HG03064 (cell line): ENCODE results near the gene MCFD2.

Experiments
- ATAC-seq: cut with Tn5 transposase; IDR thresholded peaks from one replicate; pipeline ENCODE4 v1.9.1; 2021; ENCODE audit warnings: low read depth; ENCODE audit not compliant: unreplicated experiment

Gene MCFD2

GRCh38 chr2:46939626-46940359 is 24.2 kb upstream of the MCFD2 start:
- ATAC-seq, result no peak

- ATAC-seq, result no peak
Measured at GRCh38 chr2:46937471-46937901, 21.9 kb upstream of the MCFD2 start.

GRCh38 chr2:46936566-46936965 is 21.0 kb upstream of the MCFD2 start:
- no peak for ATAC-seq

GRCh38 chr2:46935071-46935470 is 19.5 kb upstream of the MCFD2 start:
- ATAC-seq, result no peak

- ATAC-seq, result no peak
Measured at GRCh38 chr2:46929612-46930011, 14.0 kb upstream of the MCFD2 start.

- ATAC-seq, result no peak
Measured at GRCh38 chr2:46926863-46927262, 11.3 kb upstream of the MCFD2 start.

GRCh38 chr2:46925474-46926351 is 10.1 kb upstream of the MCFD2 start:
- no peak for ATAC-seq

GRCh38 chr2:46924608-46925007 is 9.0 kb upstream of the MCFD2 start:
- ATAC-seq, result no peak

- ATAC-seq, result no peak
Measured at GRCh38 chr2:46924038-46924437, 8.4 kb upstream of the MCFD2 start.

GRCh38 chr2:46923041-46923528 is 7.5 kb upstream of the MCFD2 start:
- ATAC-seq, result no peak

- no peak for ATAC-seq
Measured at GRCh38 chr2:46922606-46923005, 7.0 kb upstream of the MCFD2 start.

- ATAC-seq, result no peak
Measured at GRCh38 chr2:46921676-46922448, 6.3 kb upstream of the MCFD2 start.

GRCh38 chr2:46917628-46918027 is 2.0 kb upstream of the MCFD2 start:
- no peak for ATAC-seq

- peak; percentile 76 for ATAC-seq
Measured at GRCh38 chr2:46915811-46916630, 415 bp upstream of the MCFD2 start.

GRCh38 chr2:46914578-46915230 is 902 bp downstream of the MCFD2 start:
- no peak for ATAC-seq

GRCh38 chr2:46913471-46914381 is 1.9 kb downstream of the MCFD2 start:
- ATAC-seq, result no peak

GRCh38 chr2:46909771-46910419 is 5.7 kb downstream of the MCFD2 start:
- ATAC-seq, result peak; percentile 84

GRCh38 chr2:46909150-46909549 is 6.5 kb downstream of the MCFD2 start:
- no peak for ATAC-seq
